Loucy (cell line): ENCODE measurements around the gene ETFA.
"Not testable (repeated sequence)": the region's sequence is repeated elsewhere in the genome, so short reads cannot be mapped to it uniquely, and the experiment has no call there.

Experiments
- CTCF ChIP-seq: fragments of 200-600 bp; sonication (generic); conservative IDR thresholded peaks from 2 replicates; pipeline ENCODE4 v1.5.1; 2014; ENCODE audit warnings: mild to moderate bottlenecking, antibody characterized with exemption, low read length
- EZH2phosphoT487 ChIP-seq: fragments of 200-600 bp; IDR thresholded peaks from 2 replicates; pipeline ENCODE4 v1.6.1; 2018; ENCODE audit warnings: antibody characterized with exemption, mild to moderate bottlenecking, moderate library complexity, borderline replicate concordance

- not testable (repeated sequence) for TF ChIP-seq EZH2phosphoT487, CTCF
Observed at GRCh38 chr15:76297951-76298350, 13.3 kb downstream of the ETFA start.
